Activated CD4-positive, alpha-beta T cell treated with anti-CD3 and anti-CD28 coated beads, Interleukin-2, amount 10 ng/mL, durations not matched to agents 7 days and 5 days (primary cell): ENCODE results near the gene CORO2B. TPM values are rescaled to one million over a fixed set of nuclear protein-coding genes. Genes with fewer than 3 reads are reported as not detected.
A peak's percentile ranks its signal among the peaks of the same experiment; 100 is the strongest.

ENCODE experiments used
- CTCF ChIA-PET: fragments of 350-600 bp; sonication (Branson Sonifier 250); formaldehyde crosslinking; loops from one replicate; lab custom pipeline; 2021; ENCODE audit warnings: antibody characterized with exemption; lab: Charles Lee
- POLR2A ChIA-PET: fragments of 350-600 bp; sonication (Branson Sonifier 250); formaldehyde crosslinking; loops from one replicate; lab custom pipeline; 2021; ENCODE audit warnings: antibody characterized with exemption; lab: Charles Lee
- DNase-seq: peaks from one replicate; pipeline ENCODE4 v3.0.0-alpha.2; 2020
- H3K27ac Mint-ChIP-seq: one replicate; pipeline ENCODE4 v1.8.0; 2021; ENCODE audit warnings: mild to moderate bottlenecking, moderate library complexity, mixed read lengths
- H3K27me3 Mint-ChIP-seq: one replicate; pipeline ENCODE4 v1.8.0; 2021; ENCODE audit warnings: mixed read lengths
- H3K36me3 Mint-ChIP-seq: one replicate; pipeline ENCODE4 v1.8.0; 2021; ENCODE audit warnings: low read depth, mixed read lengths
- H3K4me1 Mint-ChIP-seq: one replicate; pipeline ENCODE4 v1.8.0; 2021; ENCODE audit warnings: mixed read lengths
- H3K4me3 Mint-ChIP-seq: one replicate; pipeline ENCODE4 v1.8.0; 2021; ENCODE audit warnings: mild to moderate bottlenecking, moderate library complexity, mixed read lengths
- H3K9me3 Mint-ChIP-seq: one replicate; pipeline ENCODE4 v1.8.0; 2021; ENCODE audit warnings: mixed read lengths
- total RNA-seq, 2 experiments: library from RNA; stranded (reverse); gene quantifications; one replicate each; pipeline ENCODE4 v1.2.3, GENCODE V29; 2021

CORO2B gene
- total RNA-seq, 2 experiments from 2014 or later: not detected

DNA sequence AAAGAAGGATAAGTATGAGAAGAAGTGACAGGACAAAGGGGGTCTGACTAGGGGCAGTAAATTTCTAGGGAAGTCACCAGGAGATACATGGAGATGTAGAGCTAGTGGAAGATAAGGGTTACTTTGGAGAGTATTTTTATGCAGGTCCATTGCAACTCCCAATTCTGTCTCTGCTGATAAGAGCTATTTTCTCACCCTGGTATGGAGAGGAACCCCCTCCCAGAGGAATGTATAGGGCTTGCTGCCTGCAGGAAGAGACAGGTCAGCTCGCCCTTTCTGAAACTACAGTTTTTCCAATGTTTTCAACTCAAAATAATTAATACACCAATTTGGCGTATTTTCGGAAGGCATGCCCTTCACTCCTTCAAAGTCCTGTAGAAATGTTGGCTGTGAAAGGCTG is 11.4 kb upstream of the CORO2B start:
- H3K4me3 Mint-ChIP-seq: no peak overlapping the region
- CTCF ChIA-PET: no interaction called here
- POLR2A ChIA-PET: no interaction called here
- H3K27me3 Mint-ChIP-seq: peaks cover 31% of the 10 kb centered on the region
- no peaks in the 10 kb centered on the region for H3K9me3 Mint-ChIP-seq
- H3K27ac Mint-ChIP-seq: no peak overlapping the region
- no peaks in the 10 kb centered on the region for H3K4me1 Mint-ChIP-seq
- DNase-seq: no peak
- no peaks in the 10 kb centered on the region for H3K36me3 Mint-ChIP-seq

- Mint-ChIP-seq H3K4me1 (no peaks in the 10 kb centered on the region), H3K36me3 (no peaks in the 10 kb centered on the region), H3K27me3 (peaks cover 42% of the 10 kb centered on the region), H3K4me3 (no peak overlapping the region), H3K9me3 (no peaks in the 10 kb centered on the region), H3K27ac (no peak overlapping the region)
- POLR2A ChIA-PET: no interaction called here
- no peak for DNase-seq
- CTCF ChIA-PET: no interaction called here
Observed at GRCh38 chr15:68570974-68571373, 7.8 kb upstream of the CORO2B start.

- DNase-seq: no peak
- H3K4me1 Mint-ChIP-seq: no peaks in the 10 kb centered on the region
- ChIA-PET POLR2A (no interaction called here), CTCF (interaction anchor here (0.6 kb wide), 1 partner anchor 125 kb away, joined by 4 read pairs; no protein-coding TSS in a partner anchor)
- peaks cover 47% of the 10 kb centered on the region for H3K27me3 Mint-ChIP-seq
- no peak overlapping the region for H3K4me3 Mint-ChIP-seq
- no peaks in the 10 kb centered on the region for H3K9me3 Mint-ChIP-seq
- no peak overlapping the region for H3K27ac Mint-ChIP-seq
- H3K36me3 Mint-ChIP-seq: no peaks in the 10 kb centered on the region
Observed at GRCh38 chr15:68571582-68571981, 7.2 kb upstream of the CORO2B start.

GRCh38 chr15:68572309-68572708 is 6.5 kb upstream of the CORO2B start:
- H3K27ac Mint-ChIP-seq: no peak overlapping the region
- no peaks in the 10 kb centered on the region for H3K36me3 Mint-ChIP-seq
- CTCF ChIA-PET: no interaction called here
- H3K4me3 Mint-ChIP-seq: no peak overlapping the region
- DNase-seq: no peak
- no peaks in the 10 kb centered on the region for H3K9me3 Mint-ChIP-seq
- POLR2A ChIA-PET: no interaction called here
- H3K27me3 Mint-ChIP-seq: peaks cover 50% of the 10 kb centered on the region
- H3K4me1 Mint-ChIP-seq: peaks cover 2% of the 10 kb centered on the region

- ChIA-PET CTCF (interaction anchor here (1.4 kb wide), 1 partner anchor 23 kb away, joined by 4 read pairs; no protein-coding TSS in a partner anchor), POLR2A (no interaction called here)
- H3K27ac Mint-ChIP-seq: no peak overlapping the region
- H3K36me3 Mint-ChIP-seq: no peaks in the 10 kb centered on the region
- H3K9me3 Mint-ChIP-seq: no peaks in the 10 kb centered on the region
- H3K4me1 Mint-ChIP-seq: peaks cover 7% of the 10 kb centered on the region
- peaks cover 55% of the 10 kb centered on the region for H3K27me3 Mint-ChIP-seq
- no peak for DNase-seq
- H3K4me3 Mint-ChIP-seq: no peak overlapping the region
Observed at GRCh38 chr15:68572921-68573320, 5.9 kb upstream of the CORO2B start.

DNA sequence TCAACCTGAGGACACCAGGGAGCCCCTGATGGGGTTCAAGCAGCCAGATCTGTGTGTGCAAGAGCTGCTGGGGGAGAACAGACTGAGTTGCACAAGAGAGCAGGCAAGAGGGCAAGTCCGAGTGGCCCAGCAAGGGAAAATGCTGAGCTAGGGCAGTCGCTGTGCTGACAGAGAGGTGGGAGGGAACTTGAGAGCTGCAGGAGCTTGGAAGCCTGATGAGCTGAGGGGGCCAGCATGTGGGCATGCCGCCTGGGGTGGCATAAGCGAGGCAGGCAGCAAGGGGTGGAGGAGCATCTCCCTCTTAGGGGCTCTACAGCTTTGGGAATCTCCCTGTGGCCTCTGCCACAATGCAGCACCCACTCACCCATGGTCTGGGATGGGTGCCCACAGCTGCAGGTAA is 4.7 kb upstream of the CORO2B start:
- Mint-ChIP-seq H3K27me3 (peaks cover 57% of the 10 kb centered on the region), H3K27ac (no peak overlapping the region), H3K4me3 (no peak overlapping the region), H3K9me3 (no peaks in the 10 kb centered on the region), H3K4me1 (peaks cover 11% of the 10 kb centered on the region), H3K36me3 (no peaks in the 10 kb centered on the region)
- CTCF ChIA-PET: interaction anchor here (1.4 kb wide), 1 partner anchor 24 kb away, joined by 4 read pairs; no protein-coding TSS in a partner anchor
- POLR2A ChIA-PET: no interaction called here
- no peak for DNase-seq

DNA sequence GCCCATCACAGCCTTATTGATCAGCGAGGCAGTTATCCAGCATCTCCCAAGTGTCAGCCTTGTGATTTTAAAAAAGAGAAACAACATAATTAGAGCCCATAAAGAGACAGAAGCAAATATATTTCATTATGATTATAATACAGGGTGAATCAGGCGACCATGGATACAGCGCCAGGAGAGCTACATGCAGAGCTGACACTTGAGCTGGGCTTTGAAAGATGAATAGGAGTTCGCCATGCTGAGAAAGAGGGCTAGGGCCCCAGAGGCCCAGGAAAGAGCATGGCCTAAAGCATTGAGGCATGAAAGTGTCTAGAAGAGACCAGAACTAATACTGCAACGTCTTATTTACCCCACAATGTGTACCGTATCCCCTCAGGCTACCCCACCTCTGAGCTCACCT is 4.2 kb upstream of the CORO2B start:
- peaks cover 11% of the 10 kb centered on the region for H3K4me1 Mint-ChIP-seq
- peaks cover 58% of the 10 kb centered on the region for H3K27me3 Mint-ChIP-seq
- ChIA-PET POLR2A (no interaction called here), CTCF (interaction anchor here (1.4 kb wide), 1 partner anchor 25 kb away, joined by 4 read pairs; no protein-coding TSS in a partner anchor)
- H3K9me3 Mint-ChIP-seq: no peaks in the 10 kb centered on the region
- DNase-seq: no peak
- no peaks in the 10 kb centered on the region for H3K36me3 Mint-ChIP-seq
- no peak overlapping the region for H3K27ac Mint-ChIP-seq
- H3K4me3 Mint-ChIP-seq: no peak overlapping the region

DNA sequence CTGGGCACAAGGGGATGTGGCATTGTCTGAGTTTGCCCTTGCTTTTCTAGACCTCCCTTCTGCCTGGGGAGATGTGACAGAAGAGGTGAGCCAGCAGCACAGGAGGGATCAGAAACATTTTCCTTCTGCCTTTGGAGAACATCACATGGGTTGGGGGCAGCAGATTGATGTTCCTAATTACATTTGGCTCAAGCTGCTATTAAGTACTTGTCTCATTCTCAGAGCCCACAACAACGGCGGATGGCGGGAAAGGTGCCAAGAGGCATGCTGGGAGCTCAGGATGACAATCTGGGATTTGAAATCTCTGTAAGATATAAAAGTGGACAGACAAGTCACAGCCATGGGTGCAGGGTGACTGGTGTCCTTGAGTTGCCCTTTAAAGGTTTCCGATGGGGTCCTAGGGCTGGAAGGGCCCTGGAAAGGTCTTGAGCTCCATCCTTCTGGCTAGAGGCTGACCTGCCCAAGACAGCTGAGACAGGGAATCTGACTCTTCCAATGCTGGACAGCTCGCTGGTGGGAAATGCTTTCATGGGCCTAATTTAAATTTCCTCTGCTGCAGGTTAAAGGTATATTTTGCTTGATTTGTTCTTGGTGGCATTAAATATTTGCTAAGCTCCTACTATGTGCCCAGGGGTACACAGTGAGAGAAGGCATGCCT is 2.4 kb upstream of the CORO2B start:
- H3K4me3 Mint-ChIP-seq: no peak overlapping the region
- ChIA-PET CTCF (interaction anchor here (1.0 to 1.5 kb wide), 3 partner anchors 11 to 37 kb away, joined by 3 to 5 read pairs (median 5); no protein-coding TSS in a partner anchor), POLR2A (no interaction called here)
- H3K4me1 Mint-ChIP-seq: peaks cover 11% of the 10 kb centered on the region
- H3K36me3 Mint-ChIP-seq: no peaks in the 10 kb centered on the region
- H3K27me3 Mint-ChIP-seq: peaks cover 64% of the 10 kb centered on the region
- H3K27ac Mint-ChIP-seq: no peak overlapping the region
- no peak for DNase-seq
- no peaks in the 10 kb centered on the region for H3K9me3 Mint-ChIP-seq

DNA sequence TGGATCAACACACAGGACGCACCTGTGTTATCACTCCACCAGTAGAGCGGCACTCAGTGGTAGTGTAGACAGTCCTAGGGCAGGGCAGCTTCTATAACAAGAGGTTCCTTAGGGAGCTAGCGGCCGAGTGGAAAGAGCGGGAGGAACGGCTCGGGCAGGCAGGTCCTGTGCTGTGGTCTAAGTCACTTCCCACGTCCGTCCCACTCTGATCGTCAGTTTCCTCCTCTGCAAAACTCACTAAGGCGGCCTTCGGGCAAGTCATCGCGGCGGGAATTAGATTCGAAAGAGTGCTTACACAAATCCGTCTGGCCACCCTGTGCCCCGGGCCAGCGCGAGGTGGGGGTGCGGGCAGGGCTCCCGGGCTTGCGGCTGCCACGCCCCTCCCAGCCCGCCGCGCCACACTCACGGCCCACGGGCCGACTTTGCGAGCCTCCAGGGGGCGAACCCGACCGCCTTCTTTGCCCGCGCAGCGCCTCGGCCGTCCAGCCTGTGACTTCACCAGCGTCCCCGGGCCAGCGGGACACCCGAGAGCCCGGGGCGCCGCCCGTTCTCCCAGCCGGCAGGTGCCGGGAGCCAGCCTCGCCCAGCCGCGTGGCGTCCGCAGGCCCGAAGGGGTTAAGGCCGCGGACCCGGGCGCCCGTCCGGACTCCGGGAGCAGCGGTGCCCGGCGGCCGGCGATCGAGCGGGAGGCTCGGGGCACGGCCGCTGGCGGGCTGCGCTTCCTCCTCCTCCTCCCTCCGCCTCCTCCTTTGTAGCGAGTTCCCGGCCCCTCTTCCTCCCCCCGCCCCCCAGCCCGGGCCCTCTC is 416 bp upstream of the CORO2B start:
- peak; percentile 13 for DNase-seq
- H3K36me3 Mint-ChIP-seq: no peaks in the 10 kb centered on the region
- no peak overlapping the region for H3K27ac Mint-ChIP-seq
- H3K9me3 Mint-ChIP-seq: no peaks in the 10 kb centered on the region
- ChIA-PET CTCF (no interaction called here), POLR2A (no interaction called here)
- peaks cover 11% of the 10 kb centered on the region for H3K4me1 Mint-ChIP-seq
- H3K4me3 Mint-ChIP-seq: peak overlapping the region; percentile 61
- H3K27me3 Mint-ChIP-seq: peaks cover 63% of the 10 kb centered on the region

GRCh38 chr15:68580026-68580882 is 1.5 kb downstream of the CORO2B start:
- Mint-ChIP-seq H3K4me1 (peaks cover 11% of the 10 kb centered on the region), H3K27ac (no peak overlapping the region), H3K27me3 (peaks cover 50% of the 10 kb centered on the region), H3K36me3 (no peaks in the 10 kb centered on the region), H3K4me3 (no peak overlapping the region), H3K9me3 (no peaks in the 10 kb centered on the region)
- no peak for DNase-seq
- POLR2A ChIA-PET: no interaction called here
- CTCF ChIA-PET: interaction anchor here (1.5 kb wide), 1 partner anchor 21 kb away, joined by 3 read pairs; no protein-coding TSS in a partner anchor

DNA sequence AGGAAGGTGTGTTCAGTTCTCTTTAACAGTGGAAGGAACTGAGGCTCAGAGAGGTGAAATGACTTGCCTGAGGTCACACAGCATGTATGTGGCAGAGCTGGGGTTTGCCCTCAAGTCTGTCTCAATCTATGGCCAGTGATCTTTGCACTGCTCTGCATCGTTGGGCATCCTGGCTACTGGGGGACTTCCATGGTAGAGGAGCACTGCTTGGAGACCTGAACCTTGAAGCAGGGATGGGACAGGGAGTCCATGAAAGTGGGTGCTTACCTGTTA is 2.0 kb downstream of the CORO2B start:
- H3K9me3 Mint-ChIP-seq: no peaks in the 10 kb centered on the region
- peaks cover 47% of the 10 kb centered on the region for H3K27me3 Mint-ChIP-seq
- ChIA-PET CTCF (interaction anchor here (1.4 to 1.5 kb wide), 2 partner anchors 18 to 21 kb away, joined by 3 to 5 read pairs; no protein-coding TSS in a partner anchor), POLR2A (no interaction called here)
- no peaks in the 10 kb centered on the region for H3K36me3 Mint-ChIP-seq
- H3K4me3 Mint-ChIP-seq: no peak overlapping the region
- H3K4me1 Mint-ChIP-seq: peaks cover 11% of the 10 kb centered on the region
- no peak for DNase-seq
- no peak overlapping the region for H3K27ac Mint-ChIP-seq

DNA sequence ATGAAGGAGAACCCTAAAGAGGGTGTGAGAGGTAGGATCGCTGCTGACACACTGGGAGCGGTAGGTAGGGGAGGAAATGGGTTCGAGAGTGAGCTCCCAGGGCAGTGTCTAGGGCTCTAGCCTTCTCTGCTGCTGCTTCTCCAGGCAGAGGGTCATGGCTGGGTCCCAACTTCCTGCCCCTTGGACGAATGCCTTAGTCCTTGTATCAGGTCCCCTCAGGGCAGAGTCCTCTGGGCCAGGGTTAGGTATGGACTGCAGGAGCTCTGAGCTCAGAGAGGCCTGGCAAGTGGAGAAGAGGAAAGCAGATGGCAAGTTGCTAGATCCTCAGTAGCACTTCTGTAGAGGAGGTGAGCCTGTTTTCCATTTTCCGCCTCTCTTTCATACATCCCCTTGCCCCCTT is 2.9 kb downstream of the CORO2B start:
- no peak for DNase-seq
- no peaks in the 10 kb centered on the region for H3K9me3 Mint-ChIP-seq
- H3K27me3 Mint-ChIP-seq: peaks cover 40% of the 10 kb centered on the region
- H3K4me3 Mint-ChIP-seq: no peak overlapping the region
- H3K27ac Mint-ChIP-seq: no peak overlapping the region
- H3K36me3 Mint-ChIP-seq: no peaks in the 10 kb centered on the region
- H3K4me1 Mint-ChIP-seq: peaks cover 10% of the 10 kb centered on the region
- ChIA-PET CTCF (interaction anchor here (0.6 to 1.4 kb wide), 2 partner anchors 18 to 255 kb away, joined by 3 to 5 read pairs; no protein-coding TSS in a partner anchor), POLR2A (no interaction called here)
